SK-N-SH (cell line): ENCODE results near the gene SOX11.

Experiments used
- EP300 ChIP-seq, 2 experiments: IDR thresholded peaks; 2 replicates each; pipeline versions ENCODE4 v1.4.0 to v1.6.1; 2012; ENCODE audit warnings: borderline replicate concordance in 1 of 2, low read depth in 1 of 2, low read length in 1 of 2
- RAD21 ChIP-seq: IDR thresholded peaks from 2 replicates; pipeline ENCODE4 v1.6.1; 2012; ENCODE audit warnings: mild to moderate bottlenecking, low read length
- USF2 ChIP-seq: fragments of 150-350 bp; IDR thresholded peaks from 2 replicates; pipeline ENCODE4 v1.6.1; 2017; ENCODE audit warnings: antibody characterized with exemption, low read length, low read depth, borderline replicate concordance

GRCh38 chr2:5725072-5725471 is 32.9 kb downstream of the SOX11 start:
- no peak for TF ChIP-seq USF2
- TF ChIP-seq EP300 (IDR thresholded peaks at IDR 0.05; ENCODE audit: borderline replicate concordance in 1 of 2, low read depth in 1 of 2, low read length in 1 of 2): no peak
- no peak for TF ChIP-seq RAD21
